ENCODE data around the gene VPS26C.

VPS26C gene

DNA sequence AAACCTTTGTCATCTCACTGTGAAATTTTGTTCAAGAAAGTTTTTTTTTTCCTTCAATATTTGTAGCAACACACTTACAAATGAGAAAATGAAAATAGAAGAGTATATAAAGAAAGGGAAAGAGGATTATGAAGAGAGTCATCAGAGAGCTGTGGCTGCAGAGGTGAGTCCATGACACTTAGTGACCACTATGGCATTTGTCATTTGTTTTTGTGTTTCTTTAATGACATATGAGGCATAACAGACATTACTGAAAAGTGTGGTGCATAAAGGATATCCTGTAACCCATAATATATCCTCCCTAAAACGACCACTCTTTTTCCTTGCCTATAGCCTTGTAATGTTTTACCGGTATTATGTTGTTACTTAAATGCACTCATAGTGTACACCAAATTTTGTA lies 80.2 kb downstream of the VPS26C start:
- no peaks in the 10 kb centered on the region for H3K79me2 ChIP-seq (ENCODE audit: control insufficient read depth, low read length)
- H3K36me3 ChIP-seq (ENCODE audit: control insufficient read depth, low read length), result peaks cover 48% of the 10 kb centered on the region
- no peaks in the 10 kb centered on the region for H3K9me2 ChIP-seq (replicated peaks; ENCODE audit: control insufficient read depth, low read length)
- H3K4me2 ChIP-seq (ENCODE audit: low read length), result no peak overlapping the region
- H3K4me1 ChIP-seq (ENCODE audit: control insufficient read depth, low read length), result no peaks in the 10 kb centered on the region
- no peaks in the 10 kb centered on the region for H3K27me3 ChIP-seq (ENCODE audit: control insufficient read depth, low read length)
- H3K4me3 ChIP-seq (ENCODE audit: low read length), result no peak overlapping the region
- TF ChIP-seq, protein P1, sequence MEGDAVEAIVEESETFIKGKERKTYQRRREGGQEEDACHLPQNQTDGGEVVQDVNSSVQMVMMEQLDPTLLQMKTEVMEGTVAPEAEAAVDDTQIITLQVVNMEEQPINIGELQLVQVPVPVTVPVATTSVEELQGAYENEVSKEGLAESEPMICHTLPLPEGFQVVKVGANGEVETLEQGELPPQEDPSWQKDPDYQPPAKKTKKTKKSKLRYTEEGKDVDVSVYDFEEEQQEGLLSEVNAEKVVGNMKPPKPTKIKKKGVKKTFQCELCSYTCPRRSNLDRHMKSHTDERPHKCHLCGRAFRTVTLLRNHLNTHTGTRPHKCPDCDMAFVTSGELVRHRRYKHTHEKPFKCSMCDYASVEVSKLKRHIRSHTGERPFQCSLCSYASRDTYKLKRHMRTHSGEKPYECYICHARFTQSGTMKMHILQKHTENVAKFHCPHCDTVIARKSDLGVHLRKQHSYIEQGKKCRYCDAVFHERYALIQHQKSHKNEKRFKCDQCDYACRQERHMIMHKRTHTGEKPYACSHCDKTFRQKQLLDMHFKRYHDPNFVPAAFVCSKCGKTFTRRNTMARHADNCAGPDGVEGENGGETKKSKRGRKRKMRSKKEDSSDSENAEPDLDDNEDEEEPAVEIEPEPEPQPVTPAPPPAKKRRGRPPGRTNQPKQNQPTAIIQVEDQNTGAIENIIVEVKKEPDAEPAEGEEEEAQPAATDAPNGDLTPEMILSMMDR (IDR thresholded peaks at IDR 0.05; ENCODE audit: low read depth, low read length, poor library complexity, severe bottlenecking), result no peak
- no peak for TF ChIP-seq EZH2phosphoT487 (IDR thresholded peaks at IDR 0.05; ENCODE audit: borderline replicate concordance, low read length)
- no peaks in the 10 kb centered on the region for H4K20me1 ChIP-seq (ENCODE audit: control insufficient read depth, insufficient read depth, low read depth, low read length)
- no peaks in the 10 kb centered on the region for H3K9me3 ChIP-seq (ENCODE audit: control insufficient read depth, insufficient read depth, low read length)
- no peaks in the 10 kb centered on the region for H3F3A ChIP-seq (ENCODE audit: control insufficient read depth, insufficient read depth)
- H3K27ac ChIP-seq (ENCODE audit: low read depth, low read length), result no peak overlapping the region

DNA sequence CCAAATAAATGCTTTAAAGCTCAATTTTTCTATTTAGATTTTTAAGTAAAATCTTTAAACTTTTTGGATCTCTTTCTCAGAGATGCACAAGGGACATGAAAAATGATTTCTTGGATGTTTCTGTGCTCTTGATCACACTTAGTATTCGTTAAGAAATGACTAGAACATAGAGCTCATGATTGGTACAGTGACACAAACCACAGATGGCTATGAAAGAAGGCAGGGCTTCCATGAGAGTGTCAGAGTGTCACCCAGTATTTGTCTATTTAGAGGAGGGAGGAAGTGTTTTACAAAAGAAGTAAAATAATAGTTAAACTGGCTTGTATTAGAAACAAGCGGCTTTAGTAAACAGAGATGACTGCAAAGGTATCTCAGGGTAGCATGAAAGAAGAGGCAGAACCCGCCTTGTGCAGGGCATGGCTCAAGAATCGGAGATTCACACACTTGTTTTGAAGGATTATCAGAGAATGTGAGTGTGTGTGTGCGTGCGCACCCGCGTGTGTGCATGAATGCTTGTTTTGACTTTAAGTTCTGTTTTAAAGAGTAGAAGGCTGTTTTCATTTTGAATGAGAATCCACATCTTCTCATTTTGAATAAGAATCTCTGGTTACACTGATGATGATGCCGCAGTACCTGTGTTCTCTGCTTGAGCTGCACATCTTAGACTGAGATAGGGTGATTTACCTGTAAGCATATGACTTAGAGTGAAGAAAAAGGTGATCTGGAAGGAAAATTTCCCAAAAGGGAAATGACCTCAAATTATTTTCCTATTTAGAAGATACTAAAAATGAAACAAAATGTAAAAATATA lies 82.1 kb downstream of the VPS26C start:
- TF ChIP-seq EZH2phosphoT487 (IDR thresholded peaks at IDR 0.05; ENCODE audit: borderline replicate concordance, low read length), result no peak
- TF ChIP-seq, protein P1 (IDR thresholded peaks at IDR 0.05; ENCODE audit: low read depth, low read length, poor library complexity, severe bottlenecking), result no peak
- no peaks in the 10 kb centered on the region for H3K4me1 ChIP-seq (ENCODE audit: control insufficient read depth, low read length)

DNA sequence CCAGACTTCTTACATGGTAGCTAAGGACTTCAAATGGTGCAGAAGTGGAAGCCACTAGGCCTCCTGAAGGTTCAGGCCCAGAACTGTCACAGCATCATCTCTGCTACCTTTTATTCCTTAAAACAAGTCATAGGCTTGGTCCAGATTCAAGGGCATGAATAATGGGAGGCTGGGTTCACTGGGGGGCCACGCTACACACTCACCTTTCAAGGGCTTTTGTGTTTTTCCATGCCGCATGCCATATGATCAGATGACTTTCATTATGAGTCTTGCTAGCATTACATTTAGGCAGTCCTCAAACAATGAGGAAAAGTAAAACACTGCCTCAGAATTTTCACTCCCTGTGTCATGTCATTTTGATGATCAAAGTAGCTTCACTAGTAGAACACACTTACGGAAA lies 83.4 kb downstream of the VPS26C start:
- Histone ChIP-seq H3K36me3 (ENCODE audit: control insufficient read depth, low read length) (peaks cover 51% of the 10 kb centered on the region), H3F3A (ENCODE audit: control insufficient read depth, insufficient read depth) (no peaks in the 10 kb centered on the region), H3K27ac (ENCODE audit: low read depth, low read length) (no peak overlapping the region), H3K4me1 (ENCODE audit: control insufficient read depth, low read length) (no peaks in the 10 kb centered on the region), H3K27me3 (ENCODE audit: control insufficient read depth, low read length) (no peaks in the 10 kb centered on the region), H3K4me3 (ENCODE audit: low read length) (no peak overlapping the region), H3K79me2 (ENCODE audit: control insufficient read depth, low read length) (no peaks in the 10 kb centered on the region), H3K9me3 (ENCODE audit: control insufficient read depth, insufficient read depth, low read length) (no peaks in the 10 kb centered on the region), H3K4me2 (ENCODE audit: low read length) (no peak overlapping the region), H4K20me1 (ENCODE audit: control insufficient read depth, insufficient read depth, low read depth, low read length) (no peaks in the 10 kb centered on the region), H3K9me2 (replicated peaks; ENCODE audit: control insufficient read depth, low read length) (no peaks in the 10 kb centered on the region)
- TF ChIP-seq EZH2phosphoT487 (IDR thresholded peaks at IDR 0.05; ENCODE audit: borderline replicate concordance, low read length), result no peak
- TF ChIP-seq, protein P1 (IDR thresholded peaks at IDR 0.05; ENCODE audit: low read depth, low read length, poor library complexity, severe bottlenecking), result no peak

More for the DNA sequence above, 82.1 kb downstream of the VPS26C start:
- H3K27me3 ChIP-seq (ENCODE audit: control insufficient read depth, low read length), result no peaks in the 10 kb centered on the region
- no peaks in the 10 kb centered on the region for H3F3A ChIP-seq (ENCODE audit: control insufficient read depth, insufficient read depth)
- no peak overlapping the region for H3K4me3 ChIP-seq (ENCODE audit: low read length)
- no peak overlapping the region for H3K4me2 ChIP-seq (ENCODE audit: low read length)
- no peaks in the 10 kb centered on the region for H3K79me2 ChIP-seq (ENCODE audit: control insufficient read depth, low read length)
- H3K36me3 ChIP-seq (ENCODE audit: control insufficient read depth, low read length), result peaks cover 48% of the 10 kb centered on the region
- H3K9me2 ChIP-seq (replicated peaks; ENCODE audit: control insufficient read depth, low read length), result no peaks in the 10 kb centered on the region
- no peaks in the 10 kb centered on the region for H4K20me1 ChIP-seq (ENCODE audit: control insufficient read depth, insufficient read depth, low read depth, low read length)
- H3K9me3 ChIP-seq (ENCODE audit: control insufficient read depth, insufficient read depth, low read length), result no peaks in the 10 kb centered on the region
- H3K27ac ChIP-seq (ENCODE audit: low read depth, low read length), result no peak overlapping the region
